SU-DHL-6 (cell line): Measurements from ENCODE around the gene C11orf68.

Experiments
- H2AFZ ChIP-seq: fragments of 200-600 bp; sonication (generic); 2 replicates; pipeline ENCODE4 v1.6.1; 2014; ENCODE audit warnings: low read depth, mild to moderate bottlenecking, moderate library complexity, mixed read lengths, antibody characterized with exemption, low read length; ENCODE audit not compliant: severe bottlenecking
- H3F3A ChIP-seq: fragments of 200-600 bp; shearing (Covaris generic); 2 replicates; pipeline ENCODE4 v1.6.0; 2016; ENCODE audit warnings: antibody characterized with exemption, mild to moderate bottlenecking; ENCODE audit not compliant: insufficient read depth
- H3K27ac ChIP-seq: fragments of 200-600 bp; sonication (generic); 2 replicates; pipeline ENCODE4 v1.5.1; 2016; ENCODE audit warnings: low read depth, mild to moderate bottlenecking, low read length, moderate library complexity, mixed read lengths
- H3K27me3 ChIP-seq: fragments of 200-600 bp; sonication (generic), shearing (Covaris generic); 2 replicates; pipeline ENCODE4 v1.6.0; 2014; ENCODE audit warnings: mild to moderate bottlenecking, low read length
- H3K36me3 ChIP-seq: fragments of 200-600 bp; sonication (generic); 2 replicates; pipeline ENCODE4 v1.6.1; 2014; ENCODE audit warnings: mild to moderate bottlenecking, low read length, mixed read lengths
- H3K4me2 ChIP-seq: fragments of 300-600, 200-600 bp; shearing (Covaris generic), sonication (generic); 2 replicates; pipeline ENCODE4 v1.6.0; 2014; ENCODE audit warnings: low read length, low read depth, mild to moderate bottlenecking; ENCODE audit not compliant: poor library complexity, severe bottlenecking
- H3K4me3 ChIP-seq: fragments of 200-600 bp; sonication (generic); 2 replicates; pipeline ENCODE4 v1.5.1; 2014; ENCODE audit warnings: antibody characterized with exemption, low read length, mild to moderate bottlenecking, mixed read lengths; ENCODE audit not compliant: insufficient read depth, poor library complexity, severe bottlenecking
- H3K79me2 ChIP-seq: fragments of 200-600 bp; sonication (generic); 2 replicates; pipeline ENCODE4 v1.6.1; 2014; ENCODE audit warnings: mild to moderate bottlenecking, low read length, moderate library complexity; ENCODE audit not compliant: insufficient read depth
- H3K9ac ChIP-seq: fragments of 200-600 bp; sonication (generic); 2 replicates; pipeline ENCODE4 v1.7.0; 2014; ENCODE audit warnings: mild to moderate bottlenecking, low read length
- H3K9me2 ChIP-seq: fragments of 200-600 bp; sonication (generic); replicated peaks from 2 replicates; pipeline ENCODE4 v1.6.1; 2014; ENCODE audit warnings: low read length; ENCODE audit not compliant: insufficient read depth
- H3K9me3 ChIP-seq: fragments of 200-600 bp; sonication (generic); 2 replicates; pipeline ENCODE4 v1.6.1; 2014; ENCODE audit warnings: low read length, mixed read lengths; ENCODE audit not compliant: insufficient read depth
- H4K20me1 ChIP-seq: fragments of 200-600 bp; sonication (generic); 2 replicates; pipeline ENCODE4 v1.6.1; 2014; ENCODE audit warnings: low read depth, mild to moderate bottlenecking, antibody characterized with exemption, low read length, moderate library complexity, mixed read lengths
- EZH2phosphoT487 ChIP-seq: fragments of 200-600 bp; sonication (generic), shearing (Covaris generic); conservative IDR thresholded peaks from 2 replicates; pipeline ENCODE4 v1.6.1; 2018; ENCODE audit warnings: mild to moderate bottlenecking, antibody characterized with exemption, low read length, moderate library complexity, mixed read lengths
- TF ChIP-seq, protein P1 (sequence below): fragments of 200-600 bp; sonication (generic); IDR thresholded peaks from one replicate; pipeline ENCODE4 v1.5.1; 2017; ENCODE audit warnings: antibody characterized with exemption, mild to moderate bottlenecking, low read length, moderate library complexity; ENCODE audit not compliant: insufficient read depth, poor library complexity, severe bottlenecking

C11orf68 gene

DNA sequence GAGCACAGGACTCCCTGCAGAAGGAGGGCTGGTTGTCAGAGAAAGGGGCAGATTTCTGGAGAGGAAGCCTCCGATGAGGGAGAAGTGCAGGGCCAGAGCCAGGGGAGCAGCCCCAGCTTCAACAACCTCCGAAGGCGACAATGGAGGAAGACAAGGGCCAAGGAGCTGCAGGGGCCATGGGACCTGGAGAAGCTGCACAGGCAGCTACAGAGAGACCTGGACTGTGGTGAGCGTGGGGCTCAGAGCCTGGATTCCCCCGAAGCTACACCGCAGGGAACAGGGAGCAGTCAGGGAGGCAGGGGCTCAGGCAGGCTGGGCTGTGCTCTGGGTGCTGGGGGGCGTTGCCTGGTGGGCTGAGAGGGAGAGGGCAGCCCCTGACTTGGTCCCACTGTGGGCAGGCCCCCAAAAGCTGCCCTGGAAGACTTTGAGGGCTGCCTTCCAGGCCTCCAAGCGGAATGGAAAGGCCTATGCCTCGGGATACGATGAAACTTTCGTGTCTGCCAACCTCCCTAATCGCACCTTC, 28.8 kb upstream of the C11orf68 start:
- no peak overlapping the region for H3K9ac ChIP-seq

DNA sequence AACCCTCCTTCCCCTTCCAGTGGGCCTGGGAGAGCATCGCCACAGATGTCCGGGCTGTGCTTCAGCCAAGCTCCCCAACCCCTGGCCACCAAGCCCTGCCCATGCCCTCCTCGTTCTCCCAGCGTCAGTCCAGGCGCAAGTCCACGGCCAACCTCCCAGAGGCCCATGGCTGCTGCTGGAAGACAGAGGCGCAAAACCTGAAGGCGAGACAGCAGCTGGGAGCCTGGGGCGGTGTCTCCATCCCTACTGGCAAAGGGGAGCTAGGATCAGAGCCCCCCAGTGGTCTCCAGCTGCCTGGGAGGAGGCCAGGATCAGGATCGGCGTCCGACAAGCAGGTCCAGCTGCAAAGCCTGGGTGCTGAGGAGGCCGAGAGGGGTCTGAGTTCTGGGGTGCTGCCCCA, 28.3 kb upstream of the C11orf68 start:
- no peaks in the 10 kb centered on the region for H3K27me3 ChIP-seq
- H4K20me1 ChIP-seq, result no peaks in the 10 kb centered on the region
- no peak overlapping the region for H3K9ac ChIP-seq
- no peak overlapping the region for H3K27ac ChIP-seq
- no peak overlapping the region for H3K4me3 ChIP-seq
- H3K9me2 ChIP-seq, result no peaks in the 10 kb centered on the region
- no peak overlapping the region for H3K4me2 ChIP-seq
- no peaks in the 10 kb centered on the region for H3K79me2 ChIP-seq
- H3F3A ChIP-seq, result no peaks in the 10 kb centered on the region
- no peaks in the 10 kb centered on the region for H3K9me3 ChIP-seq
- no peaks in the 10 kb centered on the region for H3K36me3 ChIP-seq
- H2AFZ ChIP-seq, result no peak overlapping the region
- TF ChIP-seq, protein P1, sequence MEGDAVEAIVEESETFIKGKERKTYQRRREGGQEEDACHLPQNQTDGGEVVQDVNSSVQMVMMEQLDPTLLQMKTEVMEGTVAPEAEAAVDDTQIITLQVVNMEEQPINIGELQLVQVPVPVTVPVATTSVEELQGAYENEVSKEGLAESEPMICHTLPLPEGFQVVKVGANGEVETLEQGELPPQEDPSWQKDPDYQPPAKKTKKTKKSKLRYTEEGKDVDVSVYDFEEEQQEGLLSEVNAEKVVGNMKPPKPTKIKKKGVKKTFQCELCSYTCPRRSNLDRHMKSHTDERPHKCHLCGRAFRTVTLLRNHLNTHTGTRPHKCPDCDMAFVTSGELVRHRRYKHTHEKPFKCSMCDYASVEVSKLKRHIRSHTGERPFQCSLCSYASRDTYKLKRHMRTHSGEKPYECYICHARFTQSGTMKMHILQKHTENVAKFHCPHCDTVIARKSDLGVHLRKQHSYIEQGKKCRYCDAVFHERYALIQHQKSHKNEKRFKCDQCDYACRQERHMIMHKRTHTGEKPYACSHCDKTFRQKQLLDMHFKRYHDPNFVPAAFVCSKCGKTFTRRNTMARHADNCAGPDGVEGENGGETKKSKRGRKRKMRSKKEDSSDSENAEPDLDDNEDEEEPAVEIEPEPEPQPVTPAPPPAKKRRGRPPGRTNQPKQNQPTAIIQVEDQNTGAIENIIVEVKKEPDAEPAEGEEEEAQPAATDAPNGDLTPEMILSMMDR, result no peak
- TF ChIP-seq EZH2phosphoT487, result no peak

More for the DNA sequence above, 28.8 kb upstream of the C11orf68 start:
- no peaks in the 10 kb centered on the region for H4K20me1 ChIP-seq
- H3F3A ChIP-seq, result no peaks in the 10 kb centered on the region
- TF ChIP-seq, protein P1, result no peak
- no peak for TF ChIP-seq EZH2phosphoT487
- no peak overlapping the region for H2AFZ ChIP-seq
- H3K9me2 ChIP-seq, result no peaks in the 10 kb centered on the region
- H3K9me3 ChIP-seq, result no peaks in the 10 kb centered on the region
- no peak overlapping the region for H3K27ac ChIP-seq
- no peaks in the 10 kb centered on the region for H3K79me2 ChIP-seq
- no peaks in the 10 kb centered on the region for H3K27me3 ChIP-seq
- no peaks in the 10 kb centered on the region for H3K36me3 ChIP-seq
- H3K4me2 ChIP-seq, result no peak overlapping the region
- H3K4me3 ChIP-seq, result no peak overlapping the region

DNA sequence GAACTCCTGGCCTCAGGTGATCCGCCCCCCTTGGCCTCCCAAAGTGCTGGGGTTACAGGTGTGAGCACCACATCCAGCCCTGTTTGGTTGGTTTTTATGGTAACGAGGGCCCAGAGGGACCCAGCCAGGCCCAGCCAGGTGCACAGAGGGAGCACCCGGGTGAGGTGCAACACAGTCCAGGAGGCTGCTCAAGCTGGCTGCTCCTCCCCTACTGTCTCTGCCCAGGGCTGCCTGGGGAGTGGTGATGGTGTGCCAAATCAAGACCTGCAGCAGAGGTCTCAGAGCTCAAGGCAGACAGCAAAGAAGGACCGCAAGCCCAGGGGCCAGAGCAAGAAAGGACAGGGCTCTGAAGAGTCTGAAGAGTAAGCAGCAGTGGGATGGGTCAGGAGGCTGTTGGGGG, 27.8 kb upstream of the C11orf68 start:
- no peak overlapping the region for H2AFZ ChIP-seq
- H3K36me3 ChIP-seq, result no peaks in the 10 kb centered on the region
- no peaks in the 10 kb centered on the region for H3F3A ChIP-seq
- no peaks in the 10 kb centered on the region for H3K79me2 ChIP-seq
- H3K9me2 ChIP-seq, result no peaks in the 10 kb centered on the region
- H3K27ac ChIP-seq, result no peak overlapping the region
- no peaks in the 10 kb centered on the region for H3K27me3 ChIP-seq
- H4K20me1 ChIP-seq, result no peaks in the 10 kb centered on the region
- no peak overlapping the region for H3K4me3 ChIP-seq
- H3K9me3 ChIP-seq, result no peaks in the 10 kb centered on the region
- no peak overlapping the region for H3K4me2 ChIP-seq
- H3K9ac ChIP-seq, result no peak overlapping the region
- no peak for TF ChIP-seq EZH2phosphoT487
- TF ChIP-seq, protein P1, result no peak
